Ishikawa (cell line): Measurements from ENCODE around the gene USP32.

Experiments
- EP300 ChIP-seq: IDR thresholded peaks from 2 replicates; pipeline ENCODE4 v1.6.1; 2012; ENCODE audit warnings: borderline replicate concordance
- MAX ChIP-seq: IDR thresholded peaks from 2 replicates; pipeline ENCODE4 v1.6.1; 2012
- RAD21 ChIP-seq: IDR thresholded peaks from 2 replicates; pipeline ENCODE4 v1.6.1; 2012; ENCODE audit warnings: low read depth
- REST ChIP-seq: IDR thresholded peaks from 2 replicates; pipeline ENCODE4 v1.6.1; 2012; ENCODE audit warnings: low read depth, mild to moderate bottlenecking
- TAF1 ChIP-seq: IDR thresholded peaks from 2 replicates; pipeline ENCODE4 v1.6.1; 2012; ENCODE audit warnings: low read depth, mild to moderate bottlenecking
- TCF12 ChIP-seq: IDR thresholded peaks from 2 replicates; pipeline ENCODE4 v1.6.1; 2012; ENCODE audit warnings: low read depth
- TEAD4 ChIP-seq: IDR thresholded peaks from 2 replicates; pipeline ENCODE4 v1.6.1; 2012
- YY1 ChIP-seq: IDR thresholded peaks from 2 replicates; pipeline ENCODE4 v1.6.1; 2012; ENCODE audit warnings: low read depth

GRCh38 chr17:60328679-60329078 is 63.3 kb downstream of the USP32 start:
- TF ChIP-seq MAX: no peak
- no peak for TF ChIP-seq TAF1
- no peak for TF ChIP-seq REST
- no peak for TF ChIP-seq EP300
- no peak for TF ChIP-seq YY1
- TF ChIP-seq TEAD4: no peak
- no peak for TF ChIP-seq TCF12
- TF ChIP-seq RAD21: no peak
